ENCODE results near the gene SPTSSA.
"Not testable (repeated sequence)": the region's sequence is repeated elsewhere in the genome, so short reads cannot be mapped to it uniquely, and the experiment has no call there.

The SPTSSA gene

DNA sequence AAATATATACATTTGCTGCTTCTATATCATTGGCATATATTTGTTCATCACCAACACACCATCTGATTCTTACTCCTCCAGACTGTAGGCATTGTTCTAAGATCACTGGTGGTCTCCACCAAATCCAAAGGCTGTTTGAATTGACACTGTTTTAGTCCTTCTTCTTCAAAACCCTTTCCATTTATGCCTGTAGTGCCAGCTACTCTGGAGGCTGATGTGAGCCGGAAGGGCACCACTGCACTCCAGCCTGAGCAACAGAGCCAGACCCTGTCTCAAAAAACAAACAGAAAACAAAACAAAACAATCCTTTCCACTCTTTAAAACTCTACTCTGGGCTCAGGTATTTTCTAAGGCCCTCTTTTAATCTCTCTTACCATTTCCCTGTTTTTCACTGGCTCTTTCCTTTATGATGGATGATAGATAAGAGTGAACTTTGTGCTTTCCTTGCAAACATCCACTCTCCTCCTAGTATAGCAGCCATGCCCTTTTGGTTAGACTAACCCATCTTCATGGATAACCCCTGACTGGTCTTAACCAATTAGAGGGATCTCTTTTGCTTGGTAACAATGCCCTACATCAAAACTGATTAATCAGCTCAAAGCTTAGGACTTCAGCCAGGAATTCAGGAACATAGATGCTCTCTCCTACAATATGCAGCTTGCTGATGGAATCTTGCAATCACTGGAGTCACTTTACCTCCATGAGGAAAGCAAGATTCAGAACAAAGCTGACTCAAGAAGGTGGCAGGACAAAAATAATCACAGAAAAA, 24.9 kb downstream of the SPTSSA start:
- DNase-seq (ENCODE audit: extremely low spot score), result no peak
- no peak for TF ChIP-seq CTCF (IDR thresholded peaks at IDR 0.05; ENCODE audit: control extremely low read depth, extremely low read depth, low read depth, missing control alignments)
- ChIA-PET POLR2A (no interaction called here), CTCF (interaction anchor here (1.0 to 1.5 kb wide), 3 partner anchors 11 to 23 kb away, joined by 3 to 4 read pairs (median 3); no protein-coding TSS in a partner anchor)

DNA sequence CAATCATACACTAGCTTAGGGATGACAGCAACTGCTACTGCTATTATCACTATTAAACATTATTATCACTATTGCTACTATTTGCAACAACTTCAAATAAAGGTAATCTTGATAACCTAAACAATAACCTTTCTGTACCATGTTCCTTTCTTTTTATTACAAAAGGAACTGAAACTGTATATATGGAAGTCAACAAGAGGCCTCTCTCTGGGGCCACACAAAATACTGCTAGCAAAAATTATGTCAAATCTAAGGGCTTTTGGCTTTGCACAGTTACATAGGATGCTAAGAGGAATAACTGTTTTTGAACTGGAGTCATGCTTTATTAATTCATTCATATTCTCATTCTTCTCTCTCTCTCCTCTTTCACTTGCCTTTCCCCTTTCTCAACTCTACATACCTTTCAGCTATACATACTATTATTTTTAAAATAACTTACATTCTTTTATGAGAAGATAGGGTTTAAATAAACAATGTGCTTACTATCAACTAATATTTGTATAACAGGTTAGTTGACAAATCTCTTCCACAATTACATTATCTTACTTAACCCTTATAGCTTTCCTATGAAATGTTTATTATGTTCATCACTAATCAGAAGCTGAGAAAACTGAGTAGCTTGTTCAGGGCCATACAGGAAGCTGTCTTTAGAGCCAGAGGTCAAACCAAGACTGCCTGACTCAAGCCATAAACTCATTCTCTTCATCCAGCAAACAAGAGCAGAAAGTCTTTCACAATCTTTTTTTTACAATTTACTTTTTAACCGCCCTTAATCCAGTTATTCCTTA, 25.7 kb downstream of the SPTSSA start:
- TF ChIP-seq CTCF (IDR thresholded peaks at IDR 0.05; ENCODE audit: control extremely low read depth, extremely low read depth, low read depth, missing control alignments), result no peak
- DNase-seq (ENCODE audit: extremely low spot score), result no peak
- CTCF ChIA-PET, result interaction anchor here (1.5 kb wide), 1 partner anchor 10 kb away, joined by 4 read pairs; no protein-coding TSS in a partner anchor
- POLR2A ChIA-PET, result no interaction called here

- ChIA-PET CTCF (no interaction called here), POLR2A (no interaction called here)
- DNase-seq (ENCODE audit: extremely low spot score), result no peak
- TF ChIP-seq CTCF (IDR thresholded peaks at IDR 0.05; ENCODE audit: control extremely low read depth, extremely low read depth, low read depth, missing control alignments), result no peak
Measured at GRCh38 chr14:34433957-34434356, 28.1 kb downstream of the SPTSSA start.

- DNase-seq (ENCODE audit: extremely low spot score); POLR2A ChIA-PET: not testable (repeated sequence)
- CTCF ChIA-PET, result interaction anchor here (1.3 to 1.5 kb wide), 2 partner anchors 12 to 50 kb away, joined by 3 to 5 read pairs; no protein-coding TSS in a partner anchor
Measured at GRCh38 chr14:34428102-34428466, 34.0 kb downstream of the SPTSSA start.

GRCh38 chr14:34426313-34427295, 35.4 kb downstream of the SPTSSA start:
- POLR2A ChIA-PET, result interaction anchor here (0.6 kb wide), 1 partner anchor 14 kb away, joined by 4 read pairs; no protein-coding TSS in a partner anchor
- CTCF ChIA-PET, result interaction anchor here (1.0 to 1.6 kb wide), 6 partner anchors 9 to 48 kb away, joined by 3 to 5 read pairs (median 4); no protein-coding TSS in a partner anchor
- DNase-seq (ENCODE audit: extremely low spot score), result no peak
- TF ChIP-seq CTCF (IDR thresholded peaks at IDR 0.05; ENCODE audit: control extremely low read depth, extremely low read depth, low read depth, missing control alignments), result no peak

DNA sequence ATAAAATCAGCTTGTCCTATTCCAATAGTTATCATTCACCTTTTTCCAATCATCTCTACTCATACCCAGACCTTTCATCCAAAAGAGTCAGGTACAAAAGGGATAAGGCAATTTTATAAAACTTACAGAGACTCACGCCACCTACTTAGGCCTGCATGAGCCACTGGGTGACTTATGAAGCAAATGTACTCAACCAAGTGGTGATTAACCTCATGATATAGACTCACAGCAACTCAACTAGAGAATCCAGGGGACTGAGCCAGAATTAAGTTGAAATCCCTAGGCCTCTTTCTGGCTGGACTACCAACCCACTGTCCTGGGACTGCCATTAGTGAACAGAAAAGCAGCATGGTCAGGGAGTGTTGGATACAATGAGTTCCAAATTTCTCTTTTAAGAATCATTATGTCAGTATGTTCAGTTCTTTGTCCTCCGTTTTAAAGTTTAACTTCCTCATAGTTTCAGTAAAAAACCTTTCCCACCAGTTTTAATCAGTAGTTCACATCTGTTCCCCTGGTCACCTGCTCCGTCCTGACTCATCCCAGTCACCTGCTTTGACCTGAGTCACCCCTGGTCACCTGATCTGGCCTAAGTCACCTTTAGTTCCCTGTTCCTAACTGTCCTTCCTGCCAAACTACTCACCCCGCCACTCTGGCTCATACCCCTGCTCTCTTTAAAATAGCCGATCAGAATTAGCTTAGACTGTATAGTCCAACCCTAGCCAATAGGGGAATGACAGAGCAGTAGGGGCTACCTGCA, 36.8 kb downstream of the SPTSSA start:
- CTCF ChIA-PET, result interaction anchor here (1.1 kb wide), 1 partner anchor 14 kb away, joined by 4 read pairs; no protein-coding TSS in a partner anchor
- DNase-seq (ENCODE audit: extremely low spot score), result no peak
- TF ChIP-seq CTCF (IDR thresholded peaks at IDR 0.05; ENCODE audit: control extremely low read depth, extremely low read depth, low read depth, missing control alignments), result no peak
- POLR2A ChIA-PET, result no interaction called here

Data from GM10248 (cell line).